HUDEP-2 (cell line): ENCODE measurements around the gene FHIT.
A peak's percentile ranks its signal among the peaks of the same experiment; 100 is the strongest.
"Not testable (repeated sequence)": the region's sequence is repeated elsewhere in the genome, so short reads cannot be mapped to it uniquely, and the experiment has no call there.

Source experiments
- DNase-seq, 76 experiments: peaks; one replicate each; lab custom pipeline; 2025; ENCODE audit not compliant: unreplicated experiment in 76 of 76; lab: John Stamatoyannopoulos, UW

FHIT gene

GRCh38 chr3:61008998-61009380 lies 242.3 kb downstream of the FHIT start:
- no peak for DNase-seq

GRCh38 chr3:61008153-61008997 lies 242.9 kb downstream of the FHIT start:
- no peak for DNase-seq

GRCh38 chr3:61005591-61005990 lies 245.7 kb downstream of the FHIT start:
- DNase-seq, result no peak

- DNase-seq, result no peak
These were observed 252.4 kb downstream of the FHIT start for GRCh38 chr3:60998858-60999257.

- DNase-seq, result no peak
These were observed 258.9 kb downstream of the FHIT start for GRCh38 chr3:60992395-60992794.

GRCh38 chr3:60990442-60990730 lies 260.9 kb downstream of the FHIT start:
- DNase-seq, result peak in 2 of 76 experiments; percentile 45 to 61

- DNase-seq, result peak in 73 of 76 experiments; percentile 28 to 92 (median 73)
These were observed 261.4 kb downstream of the FHIT start for GRCh38 chr3:60989626-60990441.

GRCh38 chr3:60987191-60987590 lies 264.1 kb downstream of the FHIT start:
- not testable (repeated sequence) for DNase-seq

GRCh38 chr3:60986552-60986951 lies 264.7 kb downstream of the FHIT start:
- DNase-seq, result peak in 19 of 76 experiments; percentile 7 to 55 (median 34)

GRCh38 chr3:60983906-60984305 lies 267.3 kb downstream of the FHIT start:
- DNase-seq, result no peak

GRCh38 chr3:60980342-60980692 lies 270.9 kb downstream of the FHIT start:
- no peak for DNase-seq

- DNase-seq, result no peak
These were observed 271.6 kb downstream of the FHIT start for GRCh38 chr3:60979461-60980341.

- no peak for DNase-seq
These were observed 277.9 kb downstream of the FHIT start for GRCh38 chr3:60973321-60973720.

- DNase-seq, result no peak
These were observed 278.7 kb downstream of the FHIT start for GRCh38 chr3:60972599-60972998.

- no peak for DNase-seq
These were observed 280.4 kb downstream of the FHIT start for GRCh38 chr3:60970850-60971249.

- no peak for DNase-seq
These were observed 284.1 kb downstream of the FHIT start for GRCh38 chr3:60967141-60967540.

- DNase-seq, result no peak
These were observed 293.7 kb downstream of the FHIT start for GRCh38 chr3:60957541-60957940.

- DNase-seq, result no peak
These were observed 294.5 kb downstream of the FHIT start for GRCh38 chr3:60956729-60957128.

GRCh38 chr3:60955034-60955433 lies 296.2 kb downstream of the FHIT start:
- no peak for DNase-seq

- no peak for DNase-seq
These were observed 297.2 kb downstream of the FHIT start for GRCh38 chr3:60954048-60954447.

GRCh38 chr3:60953351-60953750 lies 297.9 kb downstream of the FHIT start:
- DNase-seq, result no peak
